HCT116 (cell line): ENCODE results near the gene PCDHB16. TPM values are rescaled to one million over a fixed set of nuclear protein-coding genes. Genes with fewer than 3 reads are reported as not detected.

ENCODE experiments used
- CTCF ChIP-seq, 3 experiments: fragments of 200-600 bp in 1 of 3; sonication (generic) in 1 of 3; IDR thresholded peaks in 2 of 3; conservative IDR thresholded peaks in 1 of 3; 2 replicates each; pipeline ENCODE4 v1.5.1; 2012 to 2017; ENCODE audit warnings: low read depth in 2 of 3, low read length in 2 of 3, antibody characterized with exemption in 1 of 3, borderline replicate concordance in 1 of 3, control low read depth in 1 of 3, mild to moderate bottlenecking in 1 of 3, mixed read lengths in 1 of 3, mixed run types in 1 of 3, moderate library complexity in 1 of 3; ENCODE audit not compliant: insufficient read depth in 1 of 3
- FOSL1 ChIP-seq: IDR thresholded peaks from 2 replicates; pipeline ENCODE4 v1.6.1; 2012; ENCODE audit warnings: low read depth
- REST ChIP-seq: IDR thresholded peaks from 2 replicates; pipeline ENCODE4 v1.6.1; 2012; ENCODE audit warnings: low read depth
- ZBTB33 ChIP-seq: IDR thresholded peaks from 2 replicates; pipeline ENCODE4 v1.6.1; 2011; ENCODE audit warnings: mild to moderate bottlenecking, low read length, moderate library complexity; ENCODE audit not compliant: insufficient replicate concordance; ENCODE audit errors: extremely low read depth
- total RNA-seq: library from RNA; stranded (reverse); gene quantifications from one replicate; pipeline ENCODE4 v1.2.1, GENCODE V29; 2021; ENCODE audit not compliant: unreplicated experiment

The PCDHB16 gene
- total RNA-seq, 1 experiment from 2014 or later: not detected

GRCh38 chr5:141150224-141150992 is 31.8 kb upstream of the PCDHB16 start (continued):
- TF ChIP-seq REST (no peak), FOSL1 (no peak), CTCF (IDR thresholded peaks at IDR 0.05 in 2 of 3, conservative IDR thresholded peaks at IDR 0.05 in 1 of 3; ENCODE audit: borderline replicate concordance in 1 of 3, insufficient read depth in 1 of 3, low read depth in 2 of 3, low read length in 2 of 3) (no peak), ZBTB33 (no peak)
- TF ChIP-seq, all 23 proteins: peak for 0
